Measurements from ENCODE around the gene SORCS1.

The SORCS1 gene

DNA sequence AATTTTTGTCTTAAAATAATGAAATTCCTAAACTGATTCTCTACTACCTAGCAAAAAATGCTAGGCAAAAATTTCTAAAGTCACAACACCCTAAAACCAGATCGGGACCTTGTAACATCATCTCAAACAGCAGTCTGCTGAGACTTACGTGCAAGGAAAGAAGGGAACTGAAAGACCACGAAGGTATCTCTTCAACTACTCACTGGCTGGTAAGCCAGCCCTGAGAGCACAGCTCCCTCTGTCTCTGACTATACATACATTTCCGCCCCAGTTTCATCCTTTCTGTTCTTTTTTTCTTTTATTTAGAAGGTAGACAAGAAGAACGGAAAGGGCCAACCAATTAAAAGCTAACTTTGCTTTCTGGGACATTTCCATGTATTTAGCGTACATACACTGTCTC, 15.6 kb downstream of the SORCS1 start:
- ChIA-PET CTCF (interaction anchor here (0.9 kb wide), 1 partner anchor 24 kb away, joined by 3 read pairs; no protein-coding TSS in a partner anchor), POLR2A (no interaction called here)
- H3K9me3 ChIP-seq (ENCODE audit: control insufficient read depth, insufficient read depth, low read depth, low read length): no peaks in the 10 kb centered on the region
- H3K27ac ChIP-seq (ENCODE audit: extremely low read depth, low read depth, low read length): no peak overlapping the region
- H3K4me3 ChIP-seq (ENCODE audit: low read depth, low read length): no peak overlapping the region
- no peaks in the 10 kb centered on the region for H3K36me3 ChIP-seq (ENCODE audit: control insufficient read depth in 2 of 2, insufficient read depth in 1 of 2, low read length in 2 of 2)
- TF ChIP-seq ZNF473 (tag by site-specific recombination; IDR thresholded peaks at IDR 0.05): no peak
- no peak for TF ChIP-seq RBAK (tag by site-specific recombination; IDR thresholded peaks at IDR 0.05)
- no peak for TF ChIP-seq ZNF530 (tag by site-specific recombination; IDR thresholded peaks at IDR 0.05; ENCODE audit: low read depth)
- TF ChIP-seq, protein P1, sequence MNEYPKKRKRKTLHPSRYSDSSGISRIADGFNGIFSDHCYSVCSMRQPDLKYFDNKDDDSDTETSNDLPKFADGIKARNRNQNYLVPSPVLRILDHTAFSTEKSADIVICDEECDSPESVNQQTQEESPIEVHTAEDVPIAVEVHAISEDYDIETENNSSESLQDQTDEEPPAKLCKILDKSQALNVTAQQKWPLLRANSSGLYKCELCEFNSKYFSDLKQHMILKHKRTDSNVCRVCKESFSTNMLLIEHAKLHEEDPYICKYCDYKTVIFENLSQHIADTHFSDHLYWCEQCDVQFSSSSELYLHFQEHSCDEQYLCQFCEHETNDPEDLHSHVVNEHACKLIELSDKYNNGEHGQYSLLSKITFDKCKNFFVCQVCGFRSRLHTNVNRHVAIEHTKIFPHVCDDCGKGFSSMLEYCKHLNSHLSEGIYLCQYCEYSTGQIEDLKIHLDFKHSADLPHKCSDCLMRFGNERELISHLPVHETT (tag by site-specific recombination; IDR thresholded peaks at IDR 0.05): no peak
- TF ChIP-seq ZNF600 (tag by site-specific recombination; IDR thresholded peaks at IDR 0.05): no peak
- TF ChIP-seq ZNF138 (tag by site-specific recombination; IDR thresholded peaks at IDR 0.05; ENCODE audit: borderline replicate concordance): no peak
- no peak for TF ChIP-seq ZNF274 (IDR thresholded peaks at IDR 0.05; ENCODE audit: low read length)
- no peak for TF ChIP-seq ZNF274 (tag by site-specific recombination; IDR thresholded peaks at IDR 0.05; ENCODE audit: borderline replicate concordance)
- no peak for TF ChIP-seq HOXC10 (CRISPR knock-in tag; IDR thresholded peaks at IDR 0.05)
- TF ChIP-seq, protein P2, sequence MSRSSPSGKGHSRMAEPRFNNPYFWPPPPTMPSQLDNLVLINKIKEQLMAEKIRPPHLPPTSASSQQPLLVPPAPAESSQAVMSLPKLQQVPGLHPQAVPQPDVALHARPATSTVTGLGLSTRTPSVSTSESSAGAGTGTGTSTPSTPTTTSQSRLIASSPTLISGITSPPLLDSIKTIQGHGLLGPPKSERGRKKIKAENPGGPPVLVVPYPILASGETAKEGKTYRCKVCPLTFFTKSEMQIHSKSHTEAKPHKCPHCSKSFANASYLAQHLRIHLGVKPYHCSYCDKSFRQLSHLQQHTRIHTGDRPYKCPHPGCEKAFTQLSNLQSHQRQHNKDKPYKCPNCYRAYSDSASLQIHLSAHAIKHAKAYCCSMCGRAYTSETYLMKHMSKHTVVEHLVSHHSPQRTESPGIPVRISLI (tag by site-specific recombination; IDR thresholded peaks at IDR 0.05): no peak
- TF ChIP-seq ZSCAN16 (tag by site-specific recombination; IDR thresholded peaks at IDR 0.05): no peak
- TF ChIP-seq, protein P3, sequence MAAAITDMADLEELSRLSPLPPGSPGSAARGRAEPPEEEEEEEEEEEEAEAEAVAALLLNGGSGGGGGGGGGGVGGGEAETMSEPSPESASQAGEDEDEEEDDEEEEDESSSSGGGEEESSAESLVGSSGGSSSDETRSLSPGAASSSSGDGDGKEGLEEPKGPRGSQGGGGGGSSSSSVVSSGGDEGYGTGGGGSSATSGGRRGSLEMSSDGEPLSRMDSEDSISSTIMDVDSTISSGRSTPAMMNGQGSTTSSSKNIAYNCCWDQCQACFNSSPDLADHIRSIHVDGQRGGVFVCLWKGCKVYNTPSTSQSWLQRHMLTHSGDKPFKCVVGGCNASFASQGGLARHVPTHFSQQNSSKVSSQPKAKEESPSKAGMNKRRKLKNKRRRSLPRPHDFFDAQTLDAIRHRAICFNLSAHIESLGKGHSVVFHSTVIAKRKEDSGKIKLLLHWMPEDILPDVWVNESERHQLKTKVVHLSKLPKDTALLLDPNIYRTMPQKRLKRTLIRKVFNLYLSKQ (tag by site-specific recombination; IDR thresholded peaks at IDR 0.05; ENCODE audit: borderline replicate concordance): no peak
- TF ChIP-seq ZXDB (tag by site-specific recombination; IDR thresholded peaks at IDR 0.05): no peak
- TF ChIP-seq ZNF19 (tag by site-specific recombination; IDR thresholded peaks at IDR 0.05; ENCODE audit: low read depth): no peak
- no peak for TF ChIP-seq ZNF521 (tag by site-specific recombination; IDR thresholded peaks at IDR 0.05)
- TF ChIP-seq ZNF266 (tag by site-specific recombination; IDR thresholded peaks at IDR 0.05; ENCODE audit: low read depth): no peak
- TF ChIP-seq ZNF658 (tag by site-specific recombination; IDR thresholded peaks at IDR 0.05): no peak
- TF ChIP-seq, protein P4, sequence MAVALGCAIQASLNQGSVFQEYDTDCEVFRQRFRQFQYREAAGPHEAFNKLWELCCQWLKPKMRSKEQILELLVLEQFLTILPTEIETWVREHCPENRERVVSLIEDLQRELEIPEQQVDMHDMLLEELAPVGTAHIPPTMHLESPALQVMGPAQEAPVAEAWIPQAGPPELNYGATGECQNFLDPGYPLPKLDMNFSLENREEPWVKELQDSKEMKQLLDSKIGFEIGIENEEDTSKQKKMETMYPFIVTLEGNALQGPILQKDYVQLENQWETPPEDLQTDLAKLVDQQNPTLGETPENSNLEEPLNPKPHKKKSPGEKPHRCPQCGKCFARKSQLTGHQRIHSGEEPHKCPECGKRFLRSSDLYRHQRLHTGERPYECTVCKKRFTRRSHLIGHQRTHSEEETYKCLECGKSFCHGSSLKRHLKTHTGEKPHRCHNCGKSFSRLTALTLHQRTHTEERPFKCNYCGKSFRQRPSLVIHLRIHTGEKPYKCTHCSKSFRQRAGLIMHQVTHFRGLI (tag by site-specific recombination; IDR thresholded peaks at IDR 0.05): no peak
- TF ChIP-seq ZNF776 (tag by site-specific recombination; IDR thresholded peaks at IDR 0.05; ENCODE audit: borderline replicate concordance): no peak
- no peaks in the 10 kb centered on the region for H3K4me1 ChIP-seq (ENCODE audit: control insufficient read depth, insufficient read depth, low read length)

DNA sequence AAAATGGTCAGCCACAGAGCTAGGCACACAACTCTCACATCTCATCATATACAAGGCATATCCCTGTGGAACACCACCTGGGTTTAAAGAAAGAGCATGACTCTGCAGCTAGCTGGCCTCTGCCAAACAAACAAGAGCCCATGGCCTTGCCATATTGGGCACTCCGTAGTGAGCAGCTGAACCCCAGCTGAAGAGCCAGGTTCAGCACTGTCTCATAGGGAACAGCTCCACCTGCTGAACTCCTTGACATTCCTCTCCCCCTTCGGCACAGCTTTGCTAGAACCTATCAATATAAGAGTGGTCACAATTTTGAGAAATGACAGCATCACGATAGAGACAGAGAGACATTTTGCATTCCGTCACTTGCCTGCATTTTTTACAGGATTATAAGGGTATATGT, 20.0 kb downstream of the SORCS1 start:
- H3K4me1 ChIP-seq (ENCODE audit: control insufficient read depth, insufficient read depth, low read length): no peaks in the 10 kb centered on the region
- TF ChIP-seq, protein P5, sequence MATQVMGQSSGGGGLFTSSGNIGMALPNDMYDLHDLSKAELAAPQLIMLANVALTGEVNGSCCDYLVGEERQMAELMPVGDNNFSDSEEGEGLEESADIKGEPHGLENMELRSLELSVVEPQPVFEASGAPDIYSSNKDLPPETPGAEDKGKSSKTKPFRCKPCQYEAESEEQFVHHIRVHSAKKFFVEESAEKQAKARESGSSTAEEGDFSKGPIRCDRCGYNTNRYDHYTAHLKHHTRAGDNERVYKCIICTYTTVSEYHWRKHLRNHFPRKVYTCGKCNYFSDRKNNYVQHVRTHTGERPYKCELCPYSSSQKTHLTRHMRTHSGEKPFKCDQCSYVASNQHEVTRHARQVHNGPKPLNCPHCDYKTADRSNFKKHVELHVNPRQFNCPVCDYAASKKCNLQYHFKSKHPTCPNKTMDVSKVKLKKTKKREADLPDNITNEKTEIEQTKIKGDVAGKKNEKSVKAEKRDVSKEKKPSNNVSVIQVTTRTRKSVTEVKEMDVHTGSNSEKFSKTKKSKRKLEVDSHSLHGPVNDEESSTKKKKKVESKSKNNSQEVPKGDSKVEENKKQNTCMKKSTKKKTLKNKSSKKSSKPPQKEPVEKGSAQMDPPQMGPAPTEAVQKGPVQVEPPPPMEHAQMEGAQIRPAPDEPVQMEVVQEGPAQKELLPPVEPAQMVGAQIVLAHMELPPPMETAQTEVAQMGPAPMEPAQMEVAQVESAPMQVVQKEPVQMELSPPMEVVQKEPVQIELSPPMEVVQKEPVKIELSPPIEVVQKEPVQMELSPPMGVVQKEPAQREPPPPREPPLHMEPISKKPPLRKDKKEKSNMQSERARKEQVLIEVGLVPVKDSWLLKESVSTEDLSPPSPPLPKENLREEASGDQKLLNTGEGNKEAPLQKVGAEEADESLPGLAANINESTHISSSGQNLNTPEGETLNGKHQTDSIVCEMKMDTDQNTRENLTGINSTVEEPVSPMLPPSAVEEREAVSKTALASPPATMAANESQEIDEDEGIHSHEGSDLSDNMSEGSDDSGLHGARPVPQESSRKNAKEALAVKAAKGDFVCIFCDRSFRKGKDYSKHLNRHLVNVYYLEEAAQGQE (tag by site-specific recombination; IDR thresholded peaks at IDR 0.05): peak; percentile 73
- TF ChIP-seq ZNF391 (tag by site-specific recombination; IDR thresholded peaks at IDR 0.05; ENCODE audit: borderline replicate concordance, low read depth): no peak
- H3K9me3 ChIP-seq (ENCODE audit: control insufficient read depth, insufficient read depth, low read depth, low read length): no peaks in the 10 kb centered on the region
- H3K27ac ChIP-seq (ENCODE audit: extremely low read depth, low read depth, low read length): no peak overlapping the region
- H3K4me3 ChIP-seq (ENCODE audit: low read depth, low read length): no peak overlapping the region
- H3K36me3 ChIP-seq (ENCODE audit: control insufficient read depth in 2 of 2, insufficient read depth in 1 of 2, low read length in 2 of 2): no peaks in the 10 kb centered on the region
- ChIA-PET CTCF (interaction anchor here (0.7 to 1.1 kb wide), 2 partner anchors 341 to 350 kb away, joined by 3 read pairs; no protein-coding TSS in a partner anchor), POLR2A (no interaction called here)

All from HEK293 (cell line).